Suprapubic skin (tissue), 4 donors: ENCODE results near the gene EMD.

ENCODE experiments used
- EP300 ChIP-seq: sonication (generic); formaldehyde crosslinking; IDR thresholded peaks from one replicate; pipeline ENCODE4 v1.6.1; 2017; ENCODE audit warnings: antibody characterized with exemption
- POLR2A ChIP-seq, 2 donors: fragments of 450-650 bp; IDR thresholded peaks; one replicate each; pipeline ENCODE4 v1.6.1; 2017; ENCODE audit warnings: antibody characterized with exemption in 2 of 2, mild to moderate bottlenecking in 2 of 2, moderate library complexity in 2 of 2
- POLR2AphosphoS5 ChIP-seq, 3 donors: sonication (generic); formaldehyde crosslinking; IDR thresholded peaks; one replicate each; pipeline ENCODE4 v1.6.1; 2017; ENCODE audit warnings: antibody characterized with exemption in 3 of 3
- TF ChIP-seq, protein P1 (sequence below), 2 donors: fragments of 200-600 bp in 1 of 2; fragments of 450-650 bp in 1 of 2; sonication (generic) in 1 of 2; IDR thresholded peaks; one replicate each; pipeline ENCODE4 v1.5.1; 2016 to 2019; ENCODE audit warnings: antibody characterized with exemption in 2 of 2, mild to moderate bottlenecking in 1 of 2, moderate library complexity in 1 of 2

DNA sequence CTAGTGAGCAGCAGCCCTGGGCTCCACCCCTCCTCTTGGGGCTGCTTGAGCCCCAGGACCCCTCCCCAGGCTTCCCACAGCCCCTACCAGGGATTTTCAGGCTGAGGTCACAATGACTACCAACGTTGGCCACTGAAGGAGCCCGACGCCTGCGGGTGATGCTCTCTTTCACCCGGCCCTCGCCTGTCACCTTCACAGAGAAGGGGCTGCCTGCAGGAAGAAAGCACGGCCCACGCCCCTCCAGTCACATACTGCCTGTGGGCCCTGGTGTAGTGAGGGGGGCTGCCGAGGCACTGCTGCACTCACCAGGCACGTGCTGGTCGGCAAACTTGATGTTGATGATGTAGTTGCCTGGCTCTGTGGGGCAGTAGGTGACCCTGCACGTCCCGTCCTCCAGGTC, 26.6 kb upstream of the EMD start:
- TF ChIP-seq POLR2AphosphoS5 (IDR thresholded peaks at IDR 0.05) (no peak), EP300 (no peak), POLR2A (IDR thresholded peaks at IDR 0.05) (no peak)
- TF ChIP-seq, protein P1, sequence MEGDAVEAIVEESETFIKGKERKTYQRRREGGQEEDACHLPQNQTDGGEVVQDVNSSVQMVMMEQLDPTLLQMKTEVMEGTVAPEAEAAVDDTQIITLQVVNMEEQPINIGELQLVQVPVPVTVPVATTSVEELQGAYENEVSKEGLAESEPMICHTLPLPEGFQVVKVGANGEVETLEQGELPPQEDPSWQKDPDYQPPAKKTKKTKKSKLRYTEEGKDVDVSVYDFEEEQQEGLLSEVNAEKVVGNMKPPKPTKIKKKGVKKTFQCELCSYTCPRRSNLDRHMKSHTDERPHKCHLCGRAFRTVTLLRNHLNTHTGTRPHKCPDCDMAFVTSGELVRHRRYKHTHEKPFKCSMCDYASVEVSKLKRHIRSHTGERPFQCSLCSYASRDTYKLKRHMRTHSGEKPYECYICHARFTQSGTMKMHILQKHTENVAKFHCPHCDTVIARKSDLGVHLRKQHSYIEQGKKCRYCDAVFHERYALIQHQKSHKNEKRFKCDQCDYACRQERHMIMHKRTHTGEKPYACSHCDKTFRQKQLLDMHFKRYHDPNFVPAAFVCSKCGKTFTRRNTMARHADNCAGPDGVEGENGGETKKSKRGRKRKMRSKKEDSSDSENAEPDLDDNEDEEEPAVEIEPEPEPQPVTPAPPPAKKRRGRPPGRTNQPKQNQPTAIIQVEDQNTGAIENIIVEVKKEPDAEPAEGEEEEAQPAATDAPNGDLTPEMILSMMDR (IDR thresholded peaks at IDR 0.05): no peak
